ENCODE results near the gene PPP1R1B.

The PPP1R1B gene

DNA sequence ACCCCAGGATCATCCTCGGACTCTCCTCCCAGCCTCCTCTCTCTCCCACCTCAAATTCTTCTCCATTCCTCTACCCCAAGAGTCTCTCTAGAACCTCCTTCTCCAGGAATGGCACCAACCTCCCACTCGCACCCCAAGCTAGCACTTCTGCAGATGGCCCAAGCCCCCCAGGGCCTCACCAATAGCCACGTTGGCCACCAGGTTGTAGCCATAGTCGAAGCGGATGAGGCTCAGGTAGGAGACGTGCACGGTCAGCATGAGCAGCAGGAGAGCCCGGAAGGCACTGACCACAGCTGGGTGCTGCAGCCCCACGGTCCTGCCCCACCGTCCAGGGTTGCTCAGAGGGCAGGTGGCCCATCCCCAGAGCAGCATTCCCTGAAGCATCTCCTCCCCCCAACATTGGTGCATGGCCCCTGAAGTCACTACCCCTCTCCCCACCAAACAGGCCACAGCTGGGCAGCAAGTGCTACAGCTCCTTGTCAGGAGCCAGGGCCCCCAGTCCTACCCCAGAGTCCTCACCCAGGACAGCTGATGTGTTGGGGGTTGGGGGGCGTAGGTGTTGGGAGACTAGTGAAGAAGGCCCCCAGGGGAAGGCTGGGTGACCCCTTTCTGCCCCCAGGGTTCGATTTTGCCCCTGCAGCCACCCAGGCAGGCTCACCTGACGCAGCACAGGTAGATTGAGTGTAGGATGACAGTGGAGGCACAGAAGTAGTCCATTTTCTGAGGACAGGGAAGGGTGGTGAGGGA, 46.8 kb downstream of the PPP1R1B start:
- peaks cover 28% of the 10 kb centered on the region for H3K4me1 Mint-ChIP-seq (ENCODE audit: low read depth)
- intact Hi-C loops (cut with micrococcal nuclease), result no loop called here
- H3K36me3 Mint-ChIP-seq (ENCODE audit: low read depth), result peaks cover 14% of the 10 kb centered on the region
- no peak overlapping the region for H3K4me3 Mint-ChIP-seq
- H3K27me3 Mint-ChIP-seq, result peaks cover 51% of the 10 kb centered on the region
- no peaks in the 10 kb centered on the region for H3K9me3 Mint-ChIP-seq
- no peak overlapping the region for H3K27ac Mint-ChIP-seq

DNA sequence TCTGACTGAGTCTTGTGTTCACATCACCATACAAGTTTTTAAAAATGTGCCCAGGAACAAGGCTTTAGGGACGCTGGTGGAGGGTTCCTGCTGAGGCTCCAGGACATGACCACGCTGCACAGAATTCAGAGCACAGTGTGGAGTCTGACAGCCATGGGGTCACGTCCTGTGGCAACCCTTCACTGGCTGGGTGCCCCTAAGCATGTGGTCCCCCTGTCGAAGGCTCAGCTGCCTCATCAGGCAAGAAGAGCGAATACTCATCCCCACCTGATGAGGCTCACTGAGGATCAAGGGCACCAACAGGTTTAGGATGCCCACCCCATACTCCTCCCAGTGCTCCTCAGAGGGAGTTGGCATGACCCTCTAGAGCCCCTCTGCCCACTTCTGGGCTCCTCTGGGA, 47.4 kb downstream of the PPP1R1B start:
- Mint-ChIP-seq H3K27me3 (peaks cover 46% of the 10 kb centered on the region), H3K36me3 (ENCODE audit: low read depth) (peaks cover 21% of the 10 kb centered on the region), H3K27ac (no peak overlapping the region), H3K4me3 (no peak overlapping the region), H3K9me3 (no peaks in the 10 kb centered on the region), H3K4me1 (ENCODE audit: low read depth) (peaks cover 26% of the 10 kb centered on the region)
- intact Hi-C loops (cut with micrococcal nuclease), result no loop called here

DNA sequence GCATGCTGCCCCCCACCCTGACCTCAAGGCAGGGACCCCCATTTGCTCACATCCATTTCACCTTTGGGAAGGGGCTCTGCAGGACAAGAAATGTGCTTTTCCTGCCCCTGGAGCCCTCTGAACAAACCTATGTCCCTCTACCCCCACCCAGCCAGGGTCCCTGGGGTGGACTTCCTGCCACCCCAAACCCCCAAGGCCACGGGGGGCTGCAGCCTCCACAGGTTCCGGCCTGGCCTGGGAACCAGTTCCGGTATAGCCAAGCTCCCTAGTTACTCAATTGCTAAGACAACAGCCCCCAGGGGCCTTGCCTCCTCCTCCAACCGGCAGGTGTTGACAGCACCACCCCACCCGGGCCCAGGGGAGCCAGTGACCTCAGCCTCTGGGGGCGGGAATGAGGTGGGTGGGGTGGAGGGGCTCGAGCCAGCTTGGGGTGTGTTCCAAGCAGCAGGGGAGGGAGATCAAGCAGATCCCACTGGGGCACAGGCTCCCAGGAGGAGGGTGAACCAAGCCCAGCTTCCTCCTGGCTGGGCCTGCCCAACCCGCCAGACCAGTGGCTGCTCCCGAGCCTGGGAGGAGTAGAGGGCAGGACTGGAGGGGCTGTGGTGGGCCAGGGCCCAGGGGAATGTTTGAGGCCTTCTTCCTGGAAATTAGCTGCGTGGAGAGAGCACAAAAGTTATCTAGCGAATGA, 48.1 kb downstream of the PPP1R1B start:
- Mint-ChIP-seq H3K36me3 (ENCODE audit: low read depth) (peaks cover 27% of the 10 kb centered on the region), H3K4me3 (no peak overlapping the region), H3K27ac (no peak overlapping the region), H3K4me1 (ENCODE audit: low read depth) (peaks cover 33% of the 10 kb centered on the region), H3K27me3 (peaks cover 39% of the 10 kb centered on the region), H3K9me3 (no peaks in the 10 kb centered on the region)
- intact Hi-C loops (cut with micrococcal nuclease), result no loop called here

DNA sequence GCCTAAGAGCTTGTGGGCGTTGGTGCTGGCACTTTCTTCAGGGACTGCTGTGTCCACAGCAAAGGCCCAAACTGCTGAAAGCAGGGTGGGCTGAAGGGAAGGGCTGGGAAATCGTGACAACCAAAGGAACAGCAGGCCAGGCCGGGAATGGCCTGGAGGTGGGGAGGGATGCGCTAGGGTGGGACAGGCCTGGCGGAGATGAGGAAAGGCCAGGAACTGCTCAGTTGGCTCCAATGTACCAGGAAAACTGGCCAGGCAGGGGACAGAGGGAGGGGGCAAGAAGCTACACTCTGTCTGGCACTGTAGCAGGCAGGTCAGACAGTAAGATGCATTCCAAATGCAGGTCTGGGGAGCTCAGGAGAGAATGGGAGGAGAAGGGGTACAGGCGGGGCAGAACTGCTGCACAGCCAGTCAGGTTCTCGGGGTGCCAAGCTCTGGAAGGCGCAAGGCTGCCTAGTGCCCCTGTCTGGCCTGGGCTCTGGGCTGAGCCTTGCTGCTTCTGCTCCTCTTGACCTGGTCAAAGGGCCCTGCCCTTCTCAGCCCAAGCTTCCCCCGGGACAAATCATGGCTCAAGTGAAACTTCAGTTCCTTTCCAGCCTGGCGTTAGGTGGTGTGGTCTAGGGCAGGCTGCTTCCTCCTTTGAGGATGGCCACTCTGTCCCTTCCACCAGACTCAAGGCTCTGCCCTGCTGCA, 48.8 kb downstream of the PPP1R1B start:
- Mint-ChIP-seq H3K27ac (no peak overlapping the region), H3K4me3 (no peak overlapping the region), H3K9me3 (no peaks in the 10 kb centered on the region), H3K36me3 (ENCODE audit: low read depth) (peaks cover 32% of the 10 kb centered on the region), H3K27me3 (peaks cover 32% of the 10 kb centered on the region), H3K4me1 (ENCODE audit: low read depth) (peaks cover 40% of the 10 kb centered on the region)
- intact Hi-C loops (cut with micrococcal nuclease), result no loop called here

DNA sequence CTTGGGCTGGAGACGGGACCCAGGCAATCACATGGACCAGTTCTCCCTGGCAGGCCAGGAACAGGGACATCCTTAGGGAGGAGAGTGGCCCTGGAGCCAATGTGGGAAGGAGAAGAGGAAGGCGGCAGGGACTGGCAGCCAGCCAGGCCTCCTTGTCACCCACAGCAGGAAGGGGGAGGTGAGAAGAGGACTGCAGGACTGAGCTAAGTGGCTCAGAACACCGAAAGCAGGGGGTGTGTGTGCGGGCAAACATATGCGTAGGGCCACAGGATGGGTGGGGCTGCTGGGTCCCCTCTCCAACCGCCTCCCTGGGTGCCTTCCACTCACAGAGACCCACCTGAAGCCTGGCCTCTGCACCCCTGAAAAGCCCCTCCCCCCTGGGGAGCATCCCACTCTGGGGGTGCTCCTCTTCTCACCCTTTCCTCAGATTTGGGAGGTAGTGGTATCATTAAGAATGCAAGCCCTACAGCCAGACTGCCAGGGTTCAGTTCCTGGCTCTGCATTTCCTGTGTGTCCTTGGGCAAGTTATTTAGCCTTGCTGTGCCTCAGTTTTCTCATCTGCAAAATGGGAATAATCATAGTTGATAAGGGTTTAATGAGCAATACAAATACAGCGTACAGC, 49.6 kb downstream of the PPP1R1B start:
- Mint-ChIP-seq H3K4me1 (ENCODE audit: low read depth) (peaks cover 43% of the 10 kb centered on the region), H3K27ac (no peak overlapping the region), H3K9me3 (no peaks in the 10 kb centered on the region), H3K36me3 (ENCODE audit: low read depth) (peaks cover 39% of the 10 kb centered on the region), H3K4me3 (no peak overlapping the region), H3K27me3 (peaks cover 24% of the 10 kb centered on the region)
- intact Hi-C loops (cut with micrococcal nuclease), result no loop called here

DNA sequence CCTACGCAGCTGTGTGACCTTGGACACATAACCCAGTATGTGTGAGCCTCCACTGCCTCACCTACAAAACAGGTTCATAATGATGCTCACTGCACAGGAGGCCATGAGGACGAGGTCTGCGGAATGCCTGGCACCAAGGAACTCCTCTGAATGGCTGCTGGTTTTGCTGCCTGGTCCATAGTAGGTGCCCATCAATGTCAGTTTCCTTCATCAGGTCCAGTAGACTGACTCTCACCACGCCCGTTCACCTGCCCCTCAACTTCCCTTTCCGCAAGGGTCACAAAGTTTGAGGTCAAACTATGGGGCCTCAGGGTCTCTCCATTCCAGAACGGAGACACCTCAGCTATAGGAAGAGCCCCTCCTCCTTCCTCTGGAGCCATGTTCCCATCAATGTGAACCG, 50.3 kb downstream of the PPP1R1B start:
- intact Hi-C loops (cut with micrococcal nuclease), result no loop called here
- Mint-ChIP-seq H3K4me3 (no peak overlapping the region), H3K9me3 (no peaks in the 10 kb centered on the region), H3K4me1 (ENCODE audit: low read depth) (peaks cover 38% of the 10 kb centered on the region), H3K36me3 (ENCODE audit: low read depth) (peaks cover 46% of the 10 kb centered on the region), H3K27ac (no peak overlapping the region), H3K27me3 (peaks cover 17% of the 10 kb centered on the region)

DNA sequence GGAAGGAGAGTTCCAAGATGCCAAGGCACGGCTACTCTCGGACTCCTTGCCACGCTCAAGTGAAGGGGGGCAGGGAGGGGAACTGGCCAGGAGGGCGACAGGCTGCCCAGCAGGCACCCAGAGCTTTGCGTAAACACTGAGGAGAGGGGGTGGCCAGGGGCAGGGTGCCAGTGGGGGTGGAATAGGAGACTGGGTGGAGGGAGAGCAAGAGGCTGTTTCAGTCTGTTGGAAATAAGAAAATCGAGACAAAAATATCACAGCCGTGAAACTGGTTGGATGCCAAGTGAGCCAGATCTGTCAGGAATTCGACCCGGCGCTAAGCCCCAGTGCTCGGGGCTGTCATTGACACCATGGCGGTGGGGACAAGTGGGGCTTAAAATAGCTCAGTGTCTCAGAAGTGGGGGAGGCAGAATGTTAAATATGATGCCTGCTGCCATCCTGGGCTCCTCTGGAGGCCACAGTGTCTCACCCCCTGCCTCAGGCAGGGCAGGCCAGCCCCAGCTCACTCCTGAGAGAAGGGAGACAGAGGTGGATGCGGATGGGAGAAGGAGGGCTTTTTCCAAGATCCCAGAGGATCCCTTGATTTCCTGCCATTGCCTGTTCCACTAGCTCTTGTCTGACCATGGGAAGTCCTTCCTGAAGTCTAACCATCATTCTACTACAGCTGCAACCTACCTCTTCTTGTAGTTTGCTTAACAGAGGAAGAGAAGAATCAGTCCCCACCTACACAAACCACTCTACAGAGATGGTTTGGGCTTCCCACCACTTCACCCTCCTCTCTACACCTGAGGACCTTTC, 51.0 kb downstream of the PPP1R1B start:
- Mint-ChIP-seq H3K27me3 (peaks cover 11% of the 10 kb centered on the region), H3K4me1 (ENCODE audit: low read depth) (peaks cover 35% of the 10 kb centered on the region), H3K9me3 (no peaks in the 10 kb centered on the region), H3K36me3 (ENCODE audit: low read depth) (peaks cover 49% of the 10 kb centered on the region), H3K4me3 (no peak overlapping the region), H3K27ac (no peak overlapping the region)
- intact Hi-C loops (cut with micrococcal nuclease), result no loop called here

DNA sequence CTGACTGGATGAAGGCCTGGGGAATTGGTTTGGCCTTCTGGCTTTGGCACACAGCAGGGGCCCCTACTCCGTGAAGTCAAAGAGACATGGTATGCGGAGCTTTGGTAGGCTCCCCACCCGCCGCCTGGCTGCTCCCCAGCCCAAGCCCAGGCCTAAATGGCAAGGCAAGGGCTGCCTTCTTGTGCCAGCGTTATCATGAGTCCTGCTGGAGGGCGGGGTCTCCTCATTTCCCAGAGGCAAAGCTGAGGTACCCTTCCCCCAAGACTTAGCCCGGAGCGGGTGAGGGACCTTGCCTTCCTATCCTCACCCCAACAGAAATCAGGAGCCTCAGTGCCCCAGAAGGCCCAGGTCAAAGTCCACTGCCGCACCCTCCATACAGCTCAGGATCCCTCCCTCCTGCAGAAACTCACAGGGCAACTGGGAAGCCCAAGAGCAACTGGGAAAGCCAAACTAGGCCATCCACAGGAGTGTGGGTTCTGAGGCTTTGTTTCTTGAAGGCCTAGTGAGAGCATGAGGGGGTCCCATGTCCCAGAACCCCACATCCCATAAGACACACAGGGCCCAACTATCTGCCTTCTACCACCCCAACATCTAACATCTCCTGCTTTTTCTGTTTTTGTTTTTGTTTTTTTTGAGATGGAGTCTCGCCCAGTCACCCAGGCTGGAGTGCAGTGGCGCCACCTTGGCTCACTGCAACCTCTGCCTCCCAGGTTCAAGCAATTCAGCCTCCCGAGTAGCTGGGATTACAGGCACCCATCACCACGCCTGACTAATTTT, 51.8 kb downstream of the PPP1R1B start:
- peaks cover 35% of the 10 kb centered on the region for H3K4me1 Mint-ChIP-seq (ENCODE audit: low read depth)
- no peak overlapping the region for H3K27ac Mint-ChIP-seq
- intact Hi-C loops (cut with micrococcal nuclease), result no loop called here
- peaks cover 57% of the 10 kb centered on the region for H3K36me3 Mint-ChIP-seq (ENCODE audit: low read depth)
- H3K4me3 Mint-ChIP-seq, result no peak overlapping the region
- H3K27me3 Mint-ChIP-seq, result peaks cover 6% of the 10 kb centered on the region
- no peaks in the 10 kb centered on the region for H3K9me3 Mint-ChIP-seq

DNA sequence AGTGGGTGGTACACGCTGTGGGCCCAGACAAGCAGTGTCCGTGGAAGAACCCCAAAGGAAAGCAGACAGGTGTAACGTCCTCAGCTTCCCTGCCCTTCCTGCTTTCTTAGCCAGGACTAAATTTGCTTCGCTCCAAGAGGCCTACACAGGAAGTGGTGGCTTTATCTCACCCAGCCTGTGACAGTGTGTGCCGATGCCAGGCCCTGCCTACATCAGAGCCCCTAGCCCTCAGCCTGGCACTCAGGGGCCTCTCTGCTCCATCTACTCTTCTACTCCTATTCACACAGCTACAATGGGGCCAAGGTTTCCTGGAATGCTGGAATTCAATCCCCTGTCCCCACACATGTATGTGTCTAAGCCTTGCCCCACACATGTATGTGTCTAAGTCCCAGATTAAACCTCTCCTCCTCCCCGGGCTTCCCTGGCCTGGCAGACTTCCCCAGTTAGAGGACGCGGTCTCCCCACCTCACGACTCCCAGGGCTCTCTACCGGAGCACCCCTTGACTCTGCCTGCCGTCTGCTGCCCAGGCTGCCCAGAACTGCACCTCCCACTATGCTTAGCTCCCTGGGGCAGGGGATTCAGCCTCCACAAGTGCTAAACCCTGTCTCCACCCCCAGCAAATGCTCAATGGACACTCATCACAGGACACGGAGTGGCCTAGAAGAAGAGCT, 52.9 kb downstream of the PPP1R1B start:
- Mint-ChIP-seq H3K27me3 (peaks cover 2% of the 10 kb centered on the region), H3K4me3 (no peak overlapping the region), H3K9me3 (no peaks in the 10 kb centered on the region), H3K4me1 (ENCODE audit: low read depth) (peaks cover 35% of the 10 kb centered on the region), H3K27ac (peak overlapping the region; percentile 74), H3K36me3 (ENCODE audit: low read depth) (peaks cover 66% of the 10 kb centered on the region)
- intact Hi-C loops (cut with micrococcal nuclease), result no loop called here

DNA sequence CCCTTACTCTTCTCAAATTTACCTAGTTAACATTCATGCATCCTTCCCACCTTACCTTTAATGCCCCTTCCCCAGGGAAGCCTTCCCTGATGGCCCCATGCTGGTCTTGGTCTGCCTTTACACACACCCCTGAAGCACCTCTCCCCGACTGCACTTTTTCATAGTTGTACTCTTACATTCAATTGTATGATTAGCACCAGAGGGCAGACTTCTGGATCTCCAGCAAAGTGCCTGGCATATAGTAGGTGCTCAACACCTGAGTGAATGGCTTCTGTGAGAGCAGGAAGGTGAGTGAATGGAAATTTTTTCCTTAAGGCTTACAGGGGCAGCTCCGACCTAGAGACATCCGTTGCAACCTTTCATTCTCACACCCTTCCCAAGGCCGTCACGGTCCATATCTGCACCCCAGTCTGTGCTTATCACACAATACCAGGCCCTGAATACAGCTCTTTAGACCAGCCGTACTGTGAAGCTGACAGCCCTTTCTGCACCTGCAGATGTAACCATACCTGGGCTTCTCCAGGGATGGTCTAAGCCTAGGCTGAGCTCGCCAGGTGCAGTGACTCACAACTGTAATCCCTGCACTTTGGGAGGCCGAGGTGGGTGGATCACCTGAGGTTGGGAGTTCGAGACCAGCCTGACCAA, 56.7 kb downstream of the PPP1R1B start:
- Mint-ChIP-seq H3K27ac (no peak overlapping the region), H3K9me3 (no peaks in the 10 kb centered on the region), H3K4me1 (ENCODE audit: low read depth) (peaks cover 32% of the 10 kb centered on the region), H3K36me3 (ENCODE audit: low read depth) (peaks cover 71% of the 10 kb centered on the region), H3K27me3 (no peaks in the 10 kb centered on the region), H3K4me3 (no peak overlapping the region)
- intact Hi-C loops (cut with micrococcal nuclease), result no loop called here

DNA sequence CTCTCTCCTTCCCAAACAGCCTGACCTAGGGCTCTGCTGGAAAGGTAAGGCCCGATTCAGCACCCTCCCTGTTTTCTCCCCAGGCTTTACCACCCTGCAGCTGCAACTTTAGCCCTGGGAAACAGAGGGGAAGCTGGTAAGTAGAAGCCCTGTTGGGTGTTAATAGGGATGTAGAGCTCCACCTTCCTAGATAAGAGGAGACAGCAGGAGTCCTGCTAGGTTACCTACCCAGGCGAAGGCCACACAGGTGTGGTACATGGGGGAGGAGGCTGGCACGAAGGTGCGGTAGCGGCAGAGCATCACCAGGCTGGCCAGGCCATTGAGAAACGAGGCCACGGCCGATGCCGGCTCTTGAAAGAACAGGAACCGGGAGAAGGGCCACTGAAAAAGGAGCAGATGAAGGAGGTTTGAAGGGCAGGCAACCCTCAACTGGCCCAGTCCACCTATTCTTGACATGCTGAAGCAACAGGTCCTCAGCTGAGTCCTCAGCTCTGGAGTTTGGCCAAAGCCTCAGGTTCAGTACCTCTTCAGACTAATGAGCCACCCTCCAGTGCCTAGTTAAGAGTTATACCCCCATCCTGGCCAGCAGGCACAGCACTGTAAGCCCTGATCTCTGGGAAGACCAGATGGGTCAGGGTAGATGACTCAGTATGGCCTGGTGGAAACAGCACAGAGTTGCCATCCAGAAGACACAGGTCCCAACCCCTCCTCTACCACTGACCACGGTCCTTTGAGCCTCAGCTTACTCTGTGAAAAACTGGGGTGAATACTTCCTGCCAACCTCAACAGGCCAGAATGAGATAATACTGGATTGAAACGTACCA, 57.8 kb downstream of the PPP1R1B start:
- no peak overlapping the region for H3K4me3 Mint-ChIP-seq
- H3K4me1 Mint-ChIP-seq (ENCODE audit: low read depth), result peaks cover 34% of the 10 kb centered on the region
- H3K27me3 Mint-ChIP-seq, result no peaks in the 10 kb centered on the region
- no peaks in the 10 kb centered on the region for H3K9me3 Mint-ChIP-seq
- intact Hi-C loops (cut with micrococcal nuclease), result loop anchor here (5.0 kb wide), 1 partner anchor 243 kb away; the partner anchor contains the start of genes LRRC3C and ORMDL3
- no peak overlapping the region for H3K27ac Mint-ChIP-seq
- H3K36me3 Mint-ChIP-seq (ENCODE audit: low read depth), result peaks cover 65% of the 10 kb centered on the region
